Nucleus accumbens (tissue), 56 donors: ENCODE data around the gene ATP1A1.

Experiments used
- DNase-seq, 56 donors: peaks; one replicate each; lab custom pipeline; 2025; lab: John Stamatoyannopoulos, UW

The ATP1A1 gene

DNA sequence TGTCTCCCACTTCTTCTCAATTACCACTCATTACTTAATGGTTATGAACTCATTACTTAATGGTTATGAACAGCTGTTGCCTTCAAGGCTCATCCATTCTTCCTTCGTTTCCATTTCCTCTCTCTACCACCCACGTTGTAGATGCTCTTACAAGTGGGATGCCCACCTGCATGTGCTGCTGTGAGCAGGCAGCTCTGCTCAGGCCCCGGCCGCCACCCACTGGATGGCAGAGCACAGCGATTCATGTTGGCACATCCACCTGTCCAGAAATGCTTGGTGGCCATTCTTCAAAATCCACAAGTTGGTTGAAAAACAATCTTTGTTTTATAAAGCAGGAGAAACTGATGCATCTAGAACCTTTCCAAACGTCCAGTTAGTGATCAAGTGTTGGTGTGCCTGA, 14.5 kb downstream of the ATP1A1 start:
- DNase-seq = no peak

DNA sequence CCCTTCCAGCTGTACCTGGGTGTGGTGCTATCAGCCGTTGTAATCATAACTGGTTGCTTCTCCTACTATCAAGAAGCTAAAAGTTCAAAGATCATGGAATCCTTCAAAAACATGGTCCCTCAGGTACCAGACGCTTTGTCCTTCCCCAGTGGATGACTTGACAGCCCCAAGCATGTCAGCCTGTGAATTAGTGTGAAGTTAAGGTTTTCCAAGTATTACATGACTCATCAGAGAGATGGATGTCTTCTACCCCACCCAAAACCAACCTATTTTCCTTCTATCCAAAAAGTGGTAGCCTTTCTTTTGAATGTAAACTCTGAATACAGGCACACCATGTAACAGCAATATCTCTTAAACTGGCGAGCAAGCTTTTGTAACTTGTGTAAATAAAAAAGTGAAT, 15.1 kb downstream of the ATP1A1 start:
- DNase-seq = no peak

GRCh38 chr1:116389013-116389412, 16.0 kb downstream of the ATP1A1 start:
- no peak for DNase-seq

DNA sequence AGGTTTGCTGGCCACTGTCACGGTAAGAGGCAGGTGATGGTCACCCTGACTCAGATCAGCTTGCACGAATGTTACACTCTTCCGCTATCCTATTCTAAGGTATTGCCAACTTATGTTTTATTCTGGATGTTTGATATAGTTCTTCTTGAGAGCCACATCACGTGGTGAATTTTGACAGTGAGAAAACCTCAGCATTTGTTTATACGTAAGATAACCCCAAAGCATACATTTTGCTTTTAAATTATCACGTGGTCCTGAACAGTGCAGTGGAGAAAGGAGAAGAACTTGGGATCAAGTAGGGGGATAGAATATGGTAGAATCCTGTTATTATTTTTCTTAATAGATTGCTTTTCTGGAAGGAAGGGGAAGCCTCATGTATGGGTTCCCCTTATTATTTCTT, 16.6 kb downstream of the ATP1A1 start:
- DNase-seq = no peak

GRCh38 chr1:116390195-116390594, 17.2 kb downstream of the ATP1A1 start:
- no peak for DNase-seq

DNA sequence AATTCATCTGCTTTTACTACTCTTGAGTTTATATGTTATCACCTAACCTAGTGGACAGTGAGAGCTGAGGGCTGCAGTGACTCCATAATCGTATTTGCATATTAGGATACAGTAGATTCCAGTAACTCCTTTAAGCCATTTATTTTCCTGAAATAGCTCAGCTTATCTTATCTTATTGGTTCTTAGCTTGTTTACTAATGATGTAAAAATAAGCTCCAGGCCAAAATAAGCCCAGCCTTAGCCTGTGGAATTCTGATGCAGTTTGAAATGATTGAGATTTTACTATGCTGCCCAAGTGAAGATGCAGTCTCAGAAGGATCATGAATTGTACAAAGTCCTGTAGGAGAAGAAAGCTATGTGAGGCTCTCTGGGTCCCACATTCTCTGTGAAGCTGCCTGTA, 18.1 kb downstream of the ATP1A1 start:
- no peak for DNase-seq

GRCh38 chr1:116392717-116393404, 19.8 kb downstream of the ATP1A1 start:
- DNase-seq = no peak

DNA sequence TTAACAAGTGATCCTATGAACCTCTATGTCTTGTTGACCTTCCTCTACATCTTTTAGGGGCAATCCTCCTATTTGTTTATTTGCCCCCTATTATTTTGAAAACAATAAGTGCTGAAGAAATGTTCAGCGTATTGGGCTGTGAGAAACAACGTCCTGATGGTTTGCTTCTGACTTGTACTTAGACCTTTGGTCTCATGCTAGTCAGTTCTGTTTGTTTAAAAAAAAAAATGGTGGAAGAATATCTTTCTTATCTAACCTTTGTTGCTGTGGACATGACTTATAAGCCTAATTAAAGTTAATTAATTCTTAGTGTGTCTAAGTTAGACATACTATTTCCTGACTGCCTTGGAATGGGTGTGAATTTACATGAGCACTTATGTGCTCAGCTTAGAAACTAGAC, 20.7 kb downstream of the ATP1A1 start:
- no peak for DNase-seq

- DNase-seq = no peak
Measured at GRCh38 chr1:116394270-116394669, 21.2 kb downstream of the ATP1A1 start.

DNA sequence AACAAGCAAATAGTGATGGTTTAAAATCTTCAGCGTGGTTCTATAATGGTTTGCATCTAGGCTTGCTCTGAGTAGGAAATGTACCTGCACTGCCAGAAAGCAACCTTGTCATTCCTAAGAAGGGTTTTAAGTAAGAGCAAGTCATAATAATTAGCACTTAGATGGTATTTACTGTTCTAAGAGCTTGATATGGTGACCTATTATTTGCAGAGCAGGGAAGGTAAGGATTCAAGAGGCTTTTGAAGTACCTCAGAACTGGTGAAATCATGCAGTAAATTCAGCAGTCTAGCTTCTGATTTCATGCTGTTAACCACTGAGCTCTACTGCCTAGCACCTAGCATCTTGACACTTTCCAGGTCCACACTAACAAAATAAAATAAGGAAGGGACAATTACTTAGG, 23.7 kb downstream of the ATP1A1 start:
- DNase-seq = no peak

- no peak for DNase-seq
Measured at GRCh38 chr1:116397728-116398127, 24.7 kb downstream of the ATP1A1 start.

- DNase-seq = no peak
Measured at GRCh38 chr1:116400780-116401179, 27.7 kb downstream of the ATP1A1 start.

GRCh38 chr1:116401646-116402176, 28.7 kb downstream of the ATP1A1 start:
- DNase-seq = no peak

DNA sequence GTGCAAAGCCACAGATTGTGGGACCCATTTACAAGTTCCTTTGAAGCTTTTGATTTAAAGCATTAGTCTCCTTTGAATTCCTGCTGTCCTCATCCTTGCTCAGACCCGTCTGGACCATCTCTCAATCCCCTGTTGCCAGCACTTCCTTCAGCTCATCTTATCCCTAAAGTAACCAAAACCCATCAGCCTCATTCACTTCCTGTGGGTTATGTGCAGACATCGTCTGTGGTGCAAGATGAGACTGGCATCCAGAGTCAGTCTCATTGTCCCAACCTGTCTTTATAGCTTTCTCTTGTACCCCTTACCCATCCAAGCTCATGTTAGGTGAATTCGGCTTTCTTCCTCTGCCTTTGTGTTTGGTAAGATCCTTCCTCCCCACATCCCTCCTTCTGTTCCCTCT, 29.3 kb downstream of the ATP1A1 start:
- no peak for DNase-seq

GRCh38 chr1:116403496-116404136, 30.6 kb downstream of the ATP1A1 start:
- no peak for DNase-seq

GRCh38 chr1:116404699-116405098, 31.7 kb downstream of the ATP1A1 start:
- no peak for DNase-seq

DNA sequence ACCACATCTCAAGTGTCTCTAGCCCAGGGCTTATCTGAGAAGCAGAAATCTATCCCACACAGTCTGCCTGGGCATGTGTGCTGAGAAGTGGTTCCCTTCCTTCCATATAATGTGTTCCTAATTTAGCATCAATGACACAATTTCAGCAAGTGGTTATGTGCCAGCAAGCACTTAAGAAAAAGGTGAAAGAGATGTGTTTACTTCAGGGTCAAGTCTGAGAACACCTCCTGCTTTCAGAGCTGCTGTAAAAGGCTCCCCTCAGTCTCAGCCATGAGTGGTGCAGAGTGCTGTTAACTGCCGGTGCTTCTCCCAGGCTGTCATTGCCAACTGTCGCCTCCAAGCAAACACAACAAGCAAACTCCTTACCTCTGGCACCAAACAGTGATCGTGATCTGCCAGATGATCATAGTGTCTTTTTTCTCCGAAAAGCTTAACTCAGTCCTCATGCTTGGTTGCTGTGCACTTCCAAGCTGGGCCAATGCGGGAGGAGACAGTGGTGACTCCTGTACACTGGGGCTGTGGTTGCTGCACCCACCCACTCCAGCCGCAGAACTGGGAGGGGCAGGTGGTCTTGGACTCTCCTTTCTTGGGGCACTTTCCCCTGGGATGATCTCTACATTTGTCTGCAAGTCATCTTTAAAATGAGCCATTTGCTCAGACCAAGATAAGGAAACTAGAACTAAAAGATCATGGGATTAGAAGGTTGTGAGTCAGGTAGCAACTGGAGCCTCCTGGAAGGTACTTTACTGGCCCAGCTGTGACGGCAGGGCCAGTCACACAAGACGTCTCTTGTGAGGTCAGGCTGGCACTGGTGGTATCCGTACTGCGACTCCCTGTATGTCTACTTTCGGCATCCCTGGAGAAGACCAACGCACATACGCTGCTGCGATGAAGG, 32.4 kb downstream of the ATP1A1 start:
- no peak for DNase-seq

DNA sequence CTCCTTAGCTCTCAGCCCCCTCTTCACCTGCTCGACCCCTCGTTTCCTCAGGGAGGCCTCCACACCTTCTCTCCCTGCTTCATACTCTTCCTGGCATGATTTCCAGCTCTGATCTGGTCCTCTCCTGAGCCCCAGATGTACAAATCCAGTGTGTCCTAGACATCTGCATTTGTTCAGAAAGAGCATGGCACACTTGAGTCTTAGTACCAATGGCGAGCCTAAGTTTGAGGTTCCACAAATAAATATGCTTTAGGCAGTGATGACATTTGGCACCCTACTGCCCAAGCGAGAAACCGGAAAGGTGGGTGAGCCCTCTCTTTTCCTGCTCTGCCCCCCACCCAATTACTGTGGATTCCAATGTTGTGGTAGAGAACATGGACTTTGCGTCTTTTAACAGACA, 34.0 kb downstream of the ATP1A1 start:
- no peak for DNase-seq

DNA sequence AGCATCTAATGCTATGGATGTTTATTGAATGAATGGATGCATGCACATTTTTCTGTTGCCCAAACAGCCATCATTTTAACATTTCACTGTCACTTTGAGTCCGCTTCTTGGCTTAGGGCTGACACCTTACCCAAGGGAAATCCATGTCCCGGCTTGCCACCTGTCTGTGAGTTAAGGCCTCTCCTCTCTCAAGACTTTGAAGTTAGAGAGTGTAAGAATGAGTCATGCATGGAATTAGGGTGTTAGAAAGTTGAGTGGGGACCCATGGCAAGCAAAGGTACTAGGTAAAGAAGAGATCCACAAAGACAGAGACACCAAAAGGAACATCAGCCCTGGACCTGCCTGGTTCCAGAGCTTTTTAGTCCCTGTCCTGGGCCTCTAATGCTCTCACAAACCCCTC, 35.1 kb downstream of the ATP1A1 start:
- no peak for DNase-seq

DNA sequence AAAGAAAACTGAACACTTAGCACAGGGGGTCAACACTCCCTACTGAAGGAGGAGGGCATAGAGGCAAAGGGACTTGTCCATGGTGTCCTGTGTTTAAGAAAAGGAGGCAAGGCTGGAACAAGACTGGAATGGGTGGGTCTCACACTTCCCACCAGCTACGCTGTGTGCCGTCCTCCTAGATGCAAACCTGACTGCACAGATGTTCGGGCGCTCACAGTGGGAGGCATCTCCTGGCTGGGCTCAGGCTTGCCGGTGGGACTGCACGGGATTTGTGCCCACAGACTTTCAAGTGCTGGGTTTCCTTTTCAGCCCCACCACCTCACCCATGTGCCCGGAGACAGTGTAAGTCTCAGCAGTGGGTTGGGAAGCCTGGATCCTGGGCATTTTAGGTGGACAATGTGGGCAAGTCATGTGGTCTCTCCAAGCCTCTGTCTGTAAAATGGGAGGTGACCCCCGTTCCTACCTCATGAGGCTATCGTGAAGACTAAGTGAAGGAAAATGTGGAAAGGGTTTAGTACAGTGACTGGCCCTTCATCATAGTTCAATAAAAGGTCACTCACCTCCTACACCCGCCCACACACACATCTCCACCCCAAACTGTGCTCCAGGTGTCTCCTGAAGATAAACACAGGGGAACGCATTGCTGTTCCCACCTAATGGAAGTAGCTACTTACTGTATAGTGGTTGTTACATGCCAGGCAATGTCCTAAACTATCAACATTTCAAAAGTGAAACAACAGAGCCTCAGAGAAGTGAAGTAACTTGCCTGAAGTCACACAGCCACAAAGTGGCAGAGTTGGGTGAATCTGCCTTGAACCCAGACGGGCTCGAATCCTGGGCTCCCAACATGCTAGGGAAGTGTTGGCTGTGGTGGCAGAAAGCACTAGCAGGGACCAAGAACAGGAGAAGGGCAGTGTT, 36.0 kb downstream of the ATP1A1 start:
- no peak for DNase-seq
